Posterior vena cava (tissue), 2 donors: ENCODE measurements around the gene TTC7B. TPM values are rescaled to one million over a fixed set of nuclear protein-coding genes. Genes with fewer than 3 reads are reported as not detected.

Source experiments
- DNase-seq: peaks from one replicate; pipeline ENCODE4 v3.0.0-alpha.2; 2020; ENCODE audit warnings: low spot score
- intact Hi-C, 2 donors: fragments of 100-400 bp; cut with DNase I; formaldehyde crosslinking; loops; one replicate each; pipeline versions ENCODE4 v1.14.1 to v1.14.2; 2022 to 2023
- total RNA-seq, 2 donors: library from RNA; stranded (reverse); fragmentation: NEBNext Ultra II Directional; extraction: Animal tissue kit (Norgen Biotek cat#: 25700); gene quantifications; one replicate each; pipeline ENCODE4 v1.2.1, GENCODE V29; 2021
- donor health status: DM: yes; HTN: yes; CAD: no.
- donor health status: DM: yes; HTN: yes; CAD: no.

Gene TTC7B
- total RNA-seq, 2 donors from 2014 or later, result 60.5 to 75.7 TPM

- intact Hi-C loops, result no loop called here
- no peak for DNase-seq
These were observed 328.8 kb downstream of the TTC7B start for GRCh38 chr14:90487462-90487861.

DNA sequence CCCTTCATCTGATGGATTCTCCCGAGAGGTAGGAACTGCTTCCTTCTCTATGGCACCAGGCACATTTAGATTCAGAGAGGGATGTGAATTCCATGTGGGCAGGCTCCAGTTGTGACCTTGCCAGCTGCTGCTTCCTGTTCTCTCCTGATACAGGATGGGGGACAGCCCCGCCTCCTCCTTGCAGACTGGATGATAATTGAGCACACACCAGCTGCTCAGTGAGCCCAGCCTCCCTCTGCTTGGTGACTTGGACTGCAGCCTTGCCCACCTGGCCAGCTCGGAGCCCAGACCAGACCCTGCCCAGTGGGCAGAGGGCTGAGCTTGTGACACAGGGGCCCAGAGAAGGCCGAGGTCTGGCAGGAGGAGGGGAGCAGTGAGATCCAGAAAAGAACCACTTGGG, 329.2 kb downstream of the TTC7B start:
- no peak for DNase-seq
- intact Hi-C loops, result no loop called here

DNA sequence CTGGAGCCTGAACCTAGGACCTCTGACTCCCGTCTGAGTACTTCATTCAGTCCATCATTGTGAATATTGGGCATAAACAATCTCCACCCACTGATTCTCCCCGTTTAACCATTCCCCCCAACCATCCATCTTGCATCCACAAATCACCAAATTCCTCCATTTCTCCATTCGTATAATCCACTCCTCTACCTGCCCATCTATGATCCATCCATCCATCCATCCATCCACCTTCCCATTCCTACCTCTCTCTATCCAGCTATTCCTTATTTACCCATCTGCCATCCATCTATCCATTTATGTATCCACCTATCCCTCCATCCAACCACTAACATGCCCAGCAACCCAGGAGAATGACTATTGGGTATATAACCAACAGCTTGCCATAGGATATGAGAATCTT, 331.9 kb downstream of the TTC7B start:
- DNase-seq, result no peak
- intact Hi-C loops, result no loop called here

DNA sequence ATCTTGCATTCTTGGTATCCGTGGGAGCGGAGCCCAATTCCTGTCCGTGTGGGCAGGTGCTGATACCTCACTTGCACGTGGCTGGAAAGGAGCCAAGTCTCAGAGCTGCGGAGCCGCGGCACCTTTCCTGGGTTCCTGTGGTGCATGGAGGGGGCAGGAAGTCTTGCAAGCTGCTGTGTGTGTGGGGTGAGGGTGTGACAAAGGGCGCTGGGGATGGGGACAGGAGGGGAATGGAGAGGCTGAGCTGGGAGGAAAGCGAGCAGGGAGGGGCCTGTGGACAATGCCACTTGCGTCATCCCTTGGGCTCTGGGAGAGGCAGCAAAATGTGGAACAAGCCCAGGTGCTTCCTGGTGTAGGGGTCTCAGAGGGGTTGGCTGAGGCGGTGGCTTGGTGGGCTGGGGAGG, 332.7 kb downstream of the TTC7B start:
- intact Hi-C loops, result no loop called here
- no peak for DNase-seq

- intact Hi-C loops, result no loop called here
- DNase-seq, result no peak
These were observed 333.1 kb downstream of the TTC7B start for GRCh38 chr14:90483117-90483516.

DNA sequence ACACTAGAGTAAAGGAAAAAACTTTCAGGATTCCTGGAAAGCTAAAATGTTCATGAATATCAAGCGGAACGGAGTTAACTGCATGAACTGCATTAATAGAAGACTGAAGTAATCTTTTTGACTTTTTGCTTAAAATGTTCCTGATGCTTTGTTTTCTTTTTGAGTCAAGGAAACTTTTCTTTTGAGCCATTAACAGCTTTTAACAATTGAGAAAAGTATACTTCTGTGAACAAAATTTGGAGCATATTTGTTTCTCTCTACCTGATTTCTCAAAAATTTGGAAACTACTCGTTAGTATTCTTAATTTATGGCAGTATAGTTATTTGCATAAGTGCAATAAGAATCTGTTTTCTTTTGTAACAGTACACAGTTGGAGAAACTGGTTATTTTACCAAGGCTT, 340.9 kb downstream of the TTC7B start:
- intact Hi-C loops, result no loop called here
- DNase-seq, result no peak

Other genes starting within 250 kb of the TTC7B start
- 1 to 10 TPM; 4.0 to 6.4 TPM for gene RPS6KA5, start 244.2 kb upstream of the TTC7B start, total RNA-seq